Fibroblast of upper back skin (primary cell): Measurements from ENCODE around the gene USPL1.
A peak's percentile ranks its signal among the peaks of the same experiment; 100 is the strongest.
"Not testable (repeated sequence)": the region's sequence is repeated elsewhere in the genome, so short reads cannot be mapped to it uniquely, and the experiment has no call there.

Source experiments
- DNase-seq: peaks from one replicate; pipeline ENCODE4 v3.0.0-alpha.2; 2013

The USPL1 gene

GRCh38 chr13:30617315-30618185 lies at the start of gene USPL1:
TSS of gene USPL1 (plus strand) at chr13:30617920. CDS start at chr13:30621141, 3,221 bp downstream.
- DNase-seq: peak; percentile 99

- DNase-seq: peak; percentile 95
Measured at GRCh38 chr13:30569901-30570576, 47.7 kb upstream of the USPL1 start.

GRCh38 chr13:30570691-30571090 lies 47.0 kb upstream of the USPL1 start:
- no peak for DNase-seq

GRCh38 chr13:30572859-30573275 lies 44.9 kb upstream of the USPL1 start:
- peak; percentile 66 for DNase-seq

GRCh38 chr13:30576528-30576927 lies 41.2 kb upstream of the USPL1 start:
- peak; percentile 53 for DNase-seq

GRCh38 chr13:30577401-30577852 lies 40.3 kb upstream of the USPL1 start:
- DNase-seq: peak; percentile 89

- DNase-seq: no peak
Measured at GRCh38 chr13:30580852-30581502, 36.7 kb upstream of the USPL1 start.

- DNase-seq: peak; percentile 34
Measured at GRCh38 chr13:30581582-30581981, 36.1 kb upstream of the USPL1 start.

- no peak for DNase-seq
Measured at GRCh38 chr13:30584051-30584731, 33.5 kb upstream of the USPL1 start.

- DNase-seq: peak; percentile 42
Measured at GRCh38 chr13:30585748-30586262, 31.9 kb upstream of the USPL1 start.

GRCh38 chr13:30587231-30587630 lies 30.5 kb upstream of the USPL1 start:
- DNase-seq: no peak

- no peak for DNase-seq
Measured at GRCh38 chr13:30587739-30588138, 30.0 kb upstream of the USPL1 start.

- DNase-seq: no peak
Measured at GRCh38 chr13:30593001-30593400, 24.7 kb upstream of the USPL1 start.

- DNase-seq: no peak
Measured at GRCh38 chr13:30600496-30600895, 17.2 kb upstream of the USPL1 start.

- DNase-seq: no peak
Measured at GRCh38 chr13:30601836-30602235, 15.9 kb upstream of the USPL1 start.

GRCh38 chr13:30605052-30605451 lies 12.7 kb upstream of the USPL1 start:
- no peak for DNase-seq

GRCh38 chr13:30607186-30607585 lies 10.5 kb upstream of the USPL1 start:
- DNase-seq: not testable (repeated sequence)

- no peak for DNase-seq
Measured at GRCh38 chr13:30607908-30608307, 9.8 kb upstream of the USPL1 start.

- DNase-seq: no peak
Measured at GRCh38 chr13:30608364-30608763, 9.4 kb upstream of the USPL1 start.

GRCh38 chr13:30610311-30610710 lies 7.4 kb upstream of the USPL1 start:
- DNase-seq: no peak

- DNase-seq: no peak
Measured at GRCh38 chr13:30615481-30615865, 2.2 kb upstream of the USPL1 start.

GRCh38 chr13:30615866-30616541 lies 1.7 kb upstream of the USPL1 start:
- DNase-seq: peak; percentile 32
